GM12892 (cell line): ENCODE measurements around the gene CALM3.

Experiments
- POLR2A ChIP-seq: IDR thresholded peaks from 2 replicates; pipeline ENCODE4 v1.6.1; 2011; ENCODE audit warnings: low read depth, low read length, control low read depth
- POLR2AphosphoS5 ChIP-seq: IDR thresholded peaks from 2 replicates; pipeline ENCODE4 v1.6.1; 2011; ENCODE audit warnings: low read depth, low read length, control low read depth
- TAF1 ChIP-seq: IDR thresholded peaks from 2 replicates; pipeline ENCODE4 v1.6.1; 2011; ENCODE audit warnings: low read depth, mild to moderate bottlenecking, control low read depth, low read length, borderline replicate concordance

- TF ChIP-seq TAF1, result no peak
- no peak for TF ChIP-seq POLR2A
- no peak for TF ChIP-seq POLR2AphosphoS5
Measured at GRCh38 chr19:46659151-46660007, 58.2 kb downstream of the CALM3 start.
